ENCODE measurements around the gene MRGPRD. TPM values are rescaled to one million over a fixed set of nuclear protein-coding genes. Genes with fewer than 3 reads are reported as not detected.
A peak's percentile ranks its signal among the peaks of the same experiment; 100 is the strongest.

MRGPRD gene
- total and polyA plus RNA-seq, 2 donors (not counting 1 experiment from before 2014, with no cell fraction given), result not detected

GRCh38 chr11:68962527-68963250 is 18.1 kb downstream of the MRGPRD start:
- Mint-ChIP-seq H3K4me3 (peak overlapping the region; percentile 18), H3K27me3 (peaks cover 4% of the 10 kb centered on the region), H3K9me3 (ENCODE audit: insufficient read depth) (peaks cover 4% of the 10 kb centered on the region), H3K27ac (peak overlapping the region; percentile 61), H3K4me1 (peaks cover 8% of the 10 kb centered on the region)
- Histone ChIP-seq H2AFZ (ENCODE audit: insufficient read depth, low read depth, low read length, poor library complexity, severe bottlenecking) (no peak overlapping the region), H3K4me2 (replicated peaks; ENCODE audit: low read depth, low read length, poor library complexity, severe bottlenecking) (peak overlapping the region; percentile 1), H3K27me3 (replicated peaks in 1 of 4; ENCODE audit: control extremely low read depth in 1 of 4, control insufficient read depth in 3 of 4, insufficient read depth in 4 of 4, low read length in 3 of 4) (peaks cover 0 to 1% (median under 1%) of the 10 kb centered on the region in 4 experiments), H3K27ac (ENCODE audit: low read length in 2 of 2) (no peak overlapping the region), H3K9ac (ENCODE audit: low read length) (no peak overlapping the region), H3K9me3 (ENCODE audit: control extremely low read depth in 1 of 3, control insufficient read depth in 2 of 3, insufficient read depth in 1 of 3, low read length in 2 of 3) (peaks cover 0 to 15% (median 0%) of the 10 kb centered on the region in 3 donors), H3K4me3 (ENCODE audit: control extremely low read depth in 1 of 5, extremely low read depth in 1 of 5, insufficient read depth in 1 of 5, low read depth in 2 of 5, low read length in 4 of 5) (no peak overlapping the region), H3K79me2 (ENCODE audit: control insufficient read depth, insufficient read depth, low read length) (no peaks in the 10 kb centered on the region), H3K4me1 (ENCODE audit: control insufficient read depth in 2 of 2, insufficient read depth in 2 of 2, low read length in 2 of 2) (peaks cover 0 to 8% of the 10 kb centered on the region in 2 donors), H4K20me1 (ENCODE audit: control insufficient read depth, insufficient read depth, low read length, poor library complexity, severe bottlenecking) (no peaks in the 10 kb centered on the region), H3K36me3 (replicated peaks in 1 of 2; ENCODE audit: control extremely low read depth in 1 of 2, control insufficient read depth in 1 of 2, extremely low read depth in 1 of 2, insufficient read depth in 2 of 2, low read length in 1 of 2) (no peaks in the 10 kb centered on the region)
- ChIA-PET CTCF (no interaction called here), POLR2A (no interaction called here)
- DNase-seq (peak; percentile 39), ATAC-seq (ENCODE audit: low read depth) (no peak)
- intact Hi-C loops (cut with micrococcal nuclease), result no loop called here
- TF ChIP-seq, protein P1, sequence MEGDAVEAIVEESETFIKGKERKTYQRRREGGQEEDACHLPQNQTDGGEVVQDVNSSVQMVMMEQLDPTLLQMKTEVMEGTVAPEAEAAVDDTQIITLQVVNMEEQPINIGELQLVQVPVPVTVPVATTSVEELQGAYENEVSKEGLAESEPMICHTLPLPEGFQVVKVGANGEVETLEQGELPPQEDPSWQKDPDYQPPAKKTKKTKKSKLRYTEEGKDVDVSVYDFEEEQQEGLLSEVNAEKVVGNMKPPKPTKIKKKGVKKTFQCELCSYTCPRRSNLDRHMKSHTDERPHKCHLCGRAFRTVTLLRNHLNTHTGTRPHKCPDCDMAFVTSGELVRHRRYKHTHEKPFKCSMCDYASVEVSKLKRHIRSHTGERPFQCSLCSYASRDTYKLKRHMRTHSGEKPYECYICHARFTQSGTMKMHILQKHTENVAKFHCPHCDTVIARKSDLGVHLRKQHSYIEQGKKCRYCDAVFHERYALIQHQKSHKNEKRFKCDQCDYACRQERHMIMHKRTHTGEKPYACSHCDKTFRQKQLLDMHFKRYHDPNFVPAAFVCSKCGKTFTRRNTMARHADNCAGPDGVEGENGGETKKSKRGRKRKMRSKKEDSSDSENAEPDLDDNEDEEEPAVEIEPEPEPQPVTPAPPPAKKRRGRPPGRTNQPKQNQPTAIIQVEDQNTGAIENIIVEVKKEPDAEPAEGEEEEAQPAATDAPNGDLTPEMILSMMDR (IDR thresholded peaks at IDR 0.05), result no peak
- no peak for TF ChIP-seq EZH2 (IDR thresholded peaks at IDR 0.05; ENCODE audit: borderline replicate concordance, insufficient read depth, low read depth, low read length, poor library complexity, severe bottlenecking)
- 53% methylated on average over 11 of the region's 16 CpGs for WGBS (ENCODE audit: insufficient coverage)

DNA sequence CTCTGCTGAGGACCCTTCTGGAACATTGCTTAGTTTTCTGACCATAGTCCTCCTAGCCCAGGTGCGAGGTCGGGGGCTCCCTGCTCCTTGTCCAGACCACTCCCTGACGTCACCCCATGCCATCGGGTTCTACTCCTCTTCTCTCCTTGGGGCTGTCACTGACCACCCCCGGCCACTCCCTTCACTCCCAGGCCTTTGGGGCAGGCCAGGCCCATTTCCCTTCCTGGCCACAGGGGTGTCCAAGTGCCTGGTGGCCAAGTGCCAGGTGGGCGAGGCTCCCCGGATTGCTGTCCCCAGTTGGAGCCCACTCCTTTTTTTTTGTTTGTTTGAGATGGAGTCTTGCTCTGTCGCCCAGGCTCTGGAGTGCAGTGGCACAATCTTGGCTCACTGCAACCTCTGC is 19.5 kb downstream of the MRGPRD start:
- no peak overlapping the region for H3K4me3 Mint-ChIP-seq
- peaks cover 0 to 20% (median 0%) of the 10 kb centered on the region in 3 donors for H3K9me3 ChIP-seq (ENCODE audit: control extremely low read depth in 1 of 3, control insufficient read depth in 2 of 3, insufficient read depth in 1 of 3, low read length in 2 of 3)
- H3K4me2 ChIP-seq (replicated peaks; ENCODE audit: low read depth, low read length, poor library complexity, severe bottlenecking), result no peak overlapping the region
- 90% methylated on average over 5 of the region's 8 CpGs for WGBS (ENCODE audit: insufficient coverage)
- H3K9me3 Mint-ChIP-seq (ENCODE audit: insufficient read depth), result peaks cover 4% of the 10 kb centered on the region
- no peak overlapping the region for H3K27ac Mint-ChIP-seq
- no peak overlapping the region for H3K4me3 ChIP-seq (ENCODE audit: control extremely low read depth in 1 of 5, extremely low read depth in 1 of 5, insufficient read depth in 1 of 5, low read depth in 2 of 5, low read length in 4 of 5)
- no peak for ATAC-seq (ENCODE audit: low read depth)
- no peak overlapping the region for H3K27ac ChIP-seq (ENCODE audit: low read length in 2 of 2)
- H3K79me2 ChIP-seq (ENCODE audit: control insufficient read depth, insufficient read depth, low read length), result no peaks in the 10 kb centered on the region
- peaks cover 0 to 7% (median 0%) of the 10 kb centered on the region in 4 experiments for H3K27me3 ChIP-seq (replicated peaks in 1 of 4; ENCODE audit: control extremely low read depth in 1 of 4, control insufficient read depth in 3 of 4, insufficient read depth in 4 of 4, low read length in 3 of 4)
- peaks cover 11% of the 10 kb centered on the region for H3K4me1 Mint-ChIP-seq
- TF ChIP-seq, protein P1 (IDR thresholded peaks at IDR 0.05), result no peak
- no peak for TF ChIP-seq EZH2 (IDR thresholded peaks at IDR 0.05; ENCODE audit: borderline replicate concordance, insufficient read depth, low read depth, low read length, poor library complexity, severe bottlenecking)
- no peaks in the 10 kb centered on the region for H4K20me1 ChIP-seq (ENCODE audit: control insufficient read depth, insufficient read depth, low read length, poor library complexity, severe bottlenecking)
- no peak overlapping the region for H2AFZ ChIP-seq (ENCODE audit: insufficient read depth, low read depth, low read length, poor library complexity, severe bottlenecking)
- intact Hi-C loops (cut with micrococcal nuclease), result no loop called here
- no peak for DNase-seq
- H3K9ac ChIP-seq (ENCODE audit: low read length), result no peak overlapping the region
- ChIA-PET POLR2A (no interaction called here), CTCF (interaction anchor here (0.6 kb wide), 1 partner anchor 14 kb away, joined by 3 read pairs; no protein-coding TSS in a partner anchor)
- peaks cover 0 to 11% of the 10 kb centered on the region in 2 donors for H3K4me1 ChIP-seq (ENCODE audit: control insufficient read depth in 2 of 2, insufficient read depth in 2 of 2, low read length in 2 of 2)
- no peaks in the 10 kb centered on the region for H3K36me3 ChIP-seq (replicated peaks in 1 of 2; ENCODE audit: control extremely low read depth in 1 of 2, control insufficient read depth in 1 of 2, extremely low read depth in 1 of 2, insufficient read depth in 2 of 2, low read length in 1 of 2)
- H3K27me3 Mint-ChIP-seq, result peaks cover 3% of the 10 kb centered on the region
